HG03045 (cell line): ENCODE results near the gene RABL6.
"Not testable (repeated sequence)": the region's sequence is repeated elsewhere in the genome, so short reads cannot be mapped to it uniquely, and the experiment has no call there.

Source experiments
- ATAC-seq: cut with Tn5 transposase; IDR thresholded peaks from one replicate; pipeline ENCODE4 v1.9.1; 2021; ENCODE audit warnings: mild to moderate bottlenecking, moderate library complexity; ENCODE audit not compliant: unreplicated experiment

Gene RABL6

GRCh38 chr9:136774416-136775045 is 33.2 kb upstream of the RABL6 start:
- ATAC-seq, result no peak

GRCh38 chr9:136775191-136775590 is 32.6 kb upstream of the RABL6 start:
- ATAC-seq, result no peak

- ATAC-seq, result no peak
Observed at GRCh38 chr9:136776947-136777346, 30.8 kb upstream of the RABL6 start.

GRCh38 chr9:136777359-136777758 is 30.4 kb upstream of the RABL6 start:
- no peak for ATAC-seq

- ATAC-seq, result no peak
Observed at GRCh38 chr9:136779808-136780207, 27.9 kb upstream of the RABL6 start.

GRCh38 chr9:136782452-136782851 is 25.3 kb upstream of the RABL6 start:
- ATAC-seq, result no peak

GRCh38 chr9:136784249-136784996 is 23.3 kb upstream of the RABL6 start:
- ATAC-seq, result no peak

GRCh38 chr9:136784997-136785361 is 22.8 kb upstream of the RABL6 start:
- ATAC-seq, result no peak

- ATAC-seq, result not testable (repeated sequence)
Observed at GRCh38 chr9:136785565-136786355, 22.0 kb upstream of the RABL6 start.

- no peak for ATAC-seq
Observed at GRCh38 chr9:136786451-136786850, 21.3 kb upstream of the RABL6 start.

- ATAC-seq, result not testable (repeated sequence)
Observed at GRCh38 chr9:136786983-136787382, 20.8 kb upstream of the RABL6 start.

- ATAC-seq, result no peak
Observed at GRCh38 chr9:136787690-136788400, 19.9 kb upstream of the RABL6 start.

GRCh38 chr9:136788644-136789522 is 18.9 kb upstream of the RABL6 start:
- ATAC-seq, result not testable (repeated sequence)

- no peak for ATAC-seq
Observed at GRCh38 chr9:136789523-136789937, 18.2 kb upstream of the RABL6 start.

- ATAC-seq, result peak; percentile 84
Observed at GRCh38 chr9:136790640-136791515, 16.9 kb upstream of the RABL6 start, which contains the start of gene TMEM141. Gene TMEM141, plus strand, starts transcription at chr9:136791344. Its CDS starts 27 bp downstream, at chr9:136791371.

- ATAC-seq, result peak; percentile 15
Observed at GRCh38 chr9:136791516-136792276, 16.1 kb upstream of the RABL6 start.

GRCh38 chr9:136792321-136793085 is 15.2 kb upstream of the RABL6 start:
- no peak for ATAC-seq
